Choroid plexus epithelial cell (primary cell): ENCODE measurements around the gene CNIH3.

Experiments used
- DNase-seq: peaks from one replicate; pipeline ENCODE4 v3.0.0-alpha.2; 2010; ENCODE audit warnings: low read depth
- H3K4me3 ChIP-seq: 2 replicates; pipeline ENCODE4 v1.5.1; 2011; ENCODE audit warnings: low read depth, mild to moderate bottlenecking, control low read depth, low read length, moderate library complexity
- CTCF ChIP-seq: conservative IDR thresholded peaks from 2 replicates; pipeline ENCODE4 v1.5.1; 2011; ENCODE audit warnings: low read depth, mild to moderate bottlenecking, control low read depth, inconsistent platforms, low read length, moderate library complexity

CNIH3 gene

DNA sequence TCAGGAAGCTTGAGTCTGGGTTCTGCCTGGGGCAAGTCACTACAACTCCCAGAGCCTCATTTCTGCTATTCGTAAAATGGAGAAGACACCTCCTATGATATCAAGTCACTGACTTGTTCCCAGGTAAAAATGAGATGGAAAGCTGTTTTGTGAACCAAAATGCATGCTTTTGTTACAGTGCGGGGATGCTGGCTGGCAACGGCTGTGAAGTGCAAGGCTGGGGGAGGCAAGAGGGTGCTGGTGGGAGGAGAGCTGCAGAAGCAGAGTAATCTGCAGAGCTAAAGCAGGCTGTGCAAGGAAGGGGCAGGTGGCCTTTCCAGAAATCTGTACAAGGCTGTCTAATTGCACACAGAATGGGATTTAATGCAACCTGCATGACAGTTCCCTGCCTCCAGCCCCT lies 150.9 kb downstream of the CNIH3 start:
- no peak for TF ChIP-seq CTCF

GRCh38 chr1:224767676-224768075 lies 151.6 kb downstream of the CNIH3 start:
- no peak overlapping the region for H3K4me3 ChIP-seq
- TF ChIP-seq CTCF, result no peak
- DNase-seq, result no peak

More for the DNA sequence above, 150.9 kb downstream of the CNIH3 start:
- H3K4me3 ChIP-seq, result no peak overlapping the region
- no peak for DNase-seq

DNA sequence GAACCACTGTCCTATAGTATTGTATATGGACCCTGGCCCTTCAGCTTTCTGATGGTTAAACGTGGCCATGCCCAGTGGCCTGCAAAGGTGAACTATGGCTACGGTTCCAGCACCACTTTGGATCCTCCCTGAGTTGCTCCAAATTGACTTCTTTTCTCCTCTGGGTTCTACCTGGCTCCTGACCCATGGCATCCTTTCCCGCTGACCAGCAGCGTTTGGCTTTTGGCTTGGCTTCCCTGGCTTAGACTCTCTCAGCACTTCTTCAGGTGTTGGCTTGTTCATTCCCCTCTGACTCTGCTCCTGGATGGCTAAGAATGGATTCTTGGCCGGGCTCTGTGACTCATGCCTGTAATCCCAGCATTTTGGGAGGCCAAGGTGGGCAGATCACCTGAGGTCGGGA lies 152.9 kb downstream of the CNIH3 start:
- TF ChIP-seq CTCF, result no peak
- no peak overlapping the region for H3K4me3 ChIP-seq
- no peak for DNase-seq

GRCh38 chr1:224769452-224770335 lies 153.6 kb downstream of the CNIH3 start:
- no peak overlapping the region for H3K4me3 ChIP-seq
- no peak for TF ChIP-seq CTCF
- DNase-seq, result peak; percentile 9

GRCh38 chr1:224770336-224770693 lies 154.2 kb downstream of the CNIH3 start:
- DNase-seq, result peak; percentile 61
- no peak overlapping the region for H3K4me3 ChIP-seq
- TF ChIP-seq CTCF, result no peak

- no peak for DNase-seq
- H3K4me3 ChIP-seq, result no peak overlapping the region
- no peak for TF ChIP-seq CTCF
Measured at GRCh38 chr1:224773646-224774045, 157.5 kb downstream of the CNIH3 start.

DNA sequence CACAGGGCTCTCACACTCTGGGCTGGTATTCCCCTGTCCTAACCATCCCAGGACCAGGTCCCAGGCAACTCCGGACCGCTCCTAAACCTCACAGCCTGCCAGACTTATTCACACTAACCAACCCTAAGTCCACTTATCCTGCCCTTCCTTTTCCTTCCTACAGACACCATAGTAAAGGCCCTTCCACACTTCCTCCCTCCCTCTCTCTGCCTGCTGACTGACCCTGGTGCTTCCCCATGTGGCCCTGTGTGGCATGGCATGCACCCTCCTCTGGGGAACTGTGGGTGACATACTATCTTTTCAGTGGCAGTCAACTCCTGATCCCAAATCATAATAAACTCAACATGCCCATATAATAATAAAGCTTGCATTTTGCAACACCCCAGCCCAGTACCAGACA lies 158.3 kb downstream of the CNIH3 start:
- no peak for DNase-seq
- TF ChIP-seq CTCF, result no peak
- no peak overlapping the region for H3K4me3 ChIP-seq
